Neural cell (in vitro differentiated cells): ENCODE measurements around the gene ZNF691.

Experiments
- CTCF ChIP-seq: fragments of 450-650 bp; IDR thresholded peaks from 2 replicates; pipeline ENCODE4 v1.5.1; 2014; ENCODE audit warnings: antibody characterized with exemption, mild to moderate bottlenecking, moderate library complexity; ENCODE audit not compliant: poor library complexity, severe bottlenecking
- EZH2 ChIP-seq: fragments of 200-600, 300-800 bp; shearing (Covaris generic), sonication (generic); IDR thresholded peaks from 2 replicates; pipeline ENCODE4 v1.6.1; 2014; ENCODE audit warnings: antibody characterized with exemption, low read length, borderline replicate concordance, mild to moderate bottlenecking; ENCODE audit not compliant: insufficient read depth, poor library complexity, severe bottlenecking
- SMC3 ChIP-seq: fragments of 450-650 bp; conservative IDR thresholded peaks from 2 replicates; pipeline ENCODE4 v1.6.1; 2014; ENCODE audit warnings: antibody characterized with exemption, mild to moderate bottlenecking, moderate library complexity; ENCODE audit not compliant: poor library complexity

DNA sequence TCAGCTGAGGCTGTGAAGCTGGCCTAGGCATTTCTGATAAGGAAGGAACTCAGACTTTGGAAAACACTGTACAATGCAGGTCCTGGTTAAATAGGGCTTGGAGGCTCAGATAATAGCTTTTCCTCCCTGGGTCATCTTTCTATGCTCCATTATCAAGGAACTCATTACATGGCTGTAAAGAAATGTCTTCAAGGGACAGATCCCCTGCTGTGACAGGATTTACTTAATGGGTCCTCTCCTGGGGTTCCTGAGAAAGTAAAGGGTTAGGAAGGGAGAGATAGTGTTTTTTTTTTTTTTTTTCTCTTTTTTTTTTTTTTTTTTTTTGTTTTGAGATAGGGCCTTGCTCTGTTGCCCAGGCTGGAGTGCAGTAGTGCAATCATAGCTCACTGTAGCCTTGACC lies 15.1 kb upstream of the ZNF691 start:
- TF ChIP-seq CTCF (no peak), EZH2 (no peak), SMC3 (no peak)
